ENCODE measurements around the gene TRMT11. TPM values are rescaled to one million over a fixed set of nuclear protein-coding genes. Genes with fewer than 3 reads are reported as not detected.

Gene TRMT11
- total RNA-seq, 1 donor from 2014 or later: 33.4 TPM

- CTCF ChIA-PET: no interaction called here
- DNase-seq: no peak
- POLR2A ChIA-PET: no interaction called here
- Mint-ChIP-seq H3K27me3 (no peaks in the 10 kb centered on the region), H3K36me3 (ENCODE audit: low read depth) (peaks cover 17% of the 10 kb centered on the region), H3K27ac (no peak overlapping the region), H3K4me1 (no peaks in the 10 kb centered on the region), H3K4me3 (no peak overlapping the region), H3K9me3 (peaks cover 2% of the 10 kb centered on the region)
- no peak for ATAC-seq (ENCODE audit: low read depth)
- intact Hi-C loops (cut with micrococcal nuclease): no loop called here
- TF ChIP-seq CTCF (IDR thresholded peaks at IDR 0.05): no peak
Observed at GRCh38 chr6:126063512-126064146, 77.3 kb downstream of the TRMT11 start.

GRCh38 chr6:126064257-126064747 is 78.0 kb downstream of the TRMT11 start:
- peaks cover 2% of the 10 kb centered on the region for H3K9me3 Mint-ChIP-seq
- no peak overlapping the region for H3K4me3 Mint-ChIP-seq
- ChIA-PET CTCF (no interaction called here), POLR2A (no interaction called here)
- DNase-seq: no peak
- H3K36me3 Mint-ChIP-seq (ENCODE audit: low read depth): peaks cover 21% of the 10 kb centered on the region
- H3K4me1 Mint-ChIP-seq: no peaks in the 10 kb centered on the region
- no peak for ATAC-seq (ENCODE audit: low read depth)
- TF ChIP-seq CTCF (IDR thresholded peaks at IDR 0.05): no peak
- intact Hi-C loops (cut with micrococcal nuclease): no loop called here
- H3K27ac Mint-ChIP-seq: no peak overlapping the region
- H3K27me3 Mint-ChIP-seq: no peaks in the 10 kb centered on the region

DNA sequence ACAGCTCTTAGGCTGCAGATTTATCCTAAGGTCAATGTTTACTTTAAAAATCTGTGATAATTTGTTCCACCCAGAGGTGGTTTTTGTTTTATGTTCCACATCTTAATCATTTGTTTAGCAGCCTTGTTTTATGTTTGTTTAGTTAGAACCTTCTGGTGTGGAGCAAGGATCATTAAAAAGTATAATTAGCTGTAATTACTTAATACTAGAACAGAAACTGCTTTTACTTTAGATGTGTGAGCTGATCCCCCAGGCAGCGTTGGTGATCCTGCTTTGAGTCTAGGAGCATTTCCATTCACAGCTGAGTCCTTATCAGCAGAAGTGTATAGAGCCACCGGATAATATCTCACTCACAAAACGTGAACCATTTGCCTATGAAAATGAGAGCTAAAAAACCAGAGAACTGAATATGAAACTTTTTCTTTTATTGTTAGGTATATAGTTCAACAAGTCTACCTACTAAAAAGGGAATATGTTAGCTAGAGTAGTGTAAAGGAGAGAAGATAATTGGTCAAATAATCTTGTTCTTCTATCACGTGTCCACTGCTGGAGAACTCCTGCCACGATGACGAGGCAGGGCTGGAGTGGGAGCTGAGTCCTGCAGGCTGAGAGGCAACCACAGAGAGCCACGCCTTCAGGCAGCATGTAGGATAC is 78.5 kb downstream of the TRMT11 start:
- ATAC-seq (ENCODE audit: low read depth): no peak
- H3K4me1 Mint-ChIP-seq: no peaks in the 10 kb centered on the region
- H3K9me3 Mint-ChIP-seq: peaks cover 2% of the 10 kb centered on the region
- TF ChIP-seq CTCF (IDR thresholded peaks at IDR 0.05): no peak
- POLR2A ChIA-PET: no interaction called here
- no peak for DNase-seq
- peaks cover 17% of the 10 kb centered on the region for H3K36me3 Mint-ChIP-seq (ENCODE audit: low read depth)
- intact Hi-C loops (cut with micrococcal nuclease): no loop called here
- H3K4me3 Mint-ChIP-seq: no peak overlapping the region
- no peak overlapping the region for H3K27ac Mint-ChIP-seq
- CTCF ChIA-PET: no interaction called here
- H3K27me3 Mint-ChIP-seq: no peaks in the 10 kb centered on the region

- POLR2A ChIA-PET: no interaction called here
- ATAC-seq (ENCODE audit: low read depth): no peak
- no peak overlapping the region for H3K4me3 Mint-ChIP-seq
Observed at GRCh38 chr6:126066053-126067048, 80.0 kb downstream of the TRMT11 start.

More at GRCh38 chr6:126066053-126067048, 80.0 kb downstream of the TRMT11 start:
- Mint-ChIP-seq H3K4me1 (no peaks in the 10 kb centered on the region), H3K27me3 (no peaks in the 10 kb centered on the region), H3K9me3 (peaks cover 2% of the 10 kb centered on the region), H3K27ac (no peak overlapping the region), H3K36me3 (ENCODE audit: low read depth) (peaks cover 6% of the 10 kb centered on the region)
- intact Hi-C loops (cut with micrococcal nuclease): no loop called here
- CTCF ChIA-PET: no interaction called here
- no peak for TF ChIP-seq CTCF (IDR thresholded peaks at IDR 0.05)
- no peak for DNase-seq

All from activated B cell treated with CpG ODN at 0.5 μM for 24 hours (primary cell).